Measurements from ENCODE around the gene ACAP3.

Gene ACAP3

GRCh38 chr1:1344655-1345361 is 37.1 kb upstream of the ACAP3 start:
- peak; percentile 79 for DNase-seq

DNA sequence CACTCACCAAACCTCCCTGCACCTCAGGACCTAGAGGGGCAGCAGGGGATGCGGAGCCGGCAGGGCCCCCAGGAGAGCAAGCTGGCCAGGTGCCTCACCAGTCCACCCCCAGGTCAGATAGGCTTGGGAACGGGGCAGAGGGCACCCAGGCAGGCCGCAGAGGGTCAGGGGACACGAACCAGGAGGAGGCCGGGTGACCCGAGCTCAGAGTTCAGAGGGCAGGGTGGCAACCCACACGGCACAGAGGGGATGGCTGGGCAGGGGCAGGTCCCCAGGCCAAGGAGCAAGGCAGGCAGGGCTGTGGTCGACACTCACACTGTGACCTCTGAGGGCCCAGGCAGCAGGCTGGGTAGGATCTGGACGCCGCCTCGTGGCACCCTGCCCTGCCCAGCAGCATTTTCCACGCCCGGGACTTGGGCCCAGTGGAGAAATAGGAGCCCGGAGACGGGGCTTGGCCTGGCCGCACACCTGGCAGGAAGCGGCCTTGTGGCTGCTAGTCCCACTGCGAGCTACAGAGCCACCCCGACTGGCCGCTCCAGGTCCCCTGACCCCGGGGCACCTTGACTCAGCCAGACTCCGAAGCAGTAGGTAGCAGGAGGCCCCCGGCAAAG is 36.2 kb upstream of the ACAP3 start:
- DNase-seq = no peak

- no peak for DNase-seq
Observed at GRCh38 chr1:1342584-1343115, 34.9 kb upstream of the ACAP3 start.

- no peak for DNase-seq
Observed at GRCh38 chr1:1342061-1342562, 34.4 kb upstream of the ACAP3 start.

DNA sequence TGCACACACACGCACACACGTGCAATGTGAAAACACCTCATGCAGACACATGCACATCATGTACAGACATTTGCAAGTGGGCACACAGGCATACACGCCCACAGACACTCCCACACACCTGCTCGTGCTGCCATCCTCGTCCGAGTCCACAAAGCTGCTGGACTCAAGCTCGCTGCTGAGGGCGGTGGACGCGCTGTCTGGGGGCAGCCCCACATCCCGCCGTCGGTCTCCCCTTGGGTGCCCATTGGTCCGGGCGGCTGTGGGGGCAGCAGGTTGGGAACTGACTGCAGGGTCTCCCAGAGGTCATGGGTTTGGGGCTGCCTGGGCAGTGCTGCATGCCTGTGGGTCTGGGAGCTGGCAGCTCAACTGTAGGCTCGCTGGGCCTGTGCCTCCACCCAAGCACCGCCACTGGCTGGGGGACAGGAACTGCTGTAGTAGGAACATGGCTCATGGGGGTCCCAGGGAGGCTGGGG is 33.9 kb upstream of the ACAP3 start:
- no peak for DNase-seq

- DNase-seq = no peak
Observed at GRCh38 chr1:1340791-1341548, 33.2 kb upstream of the ACAP3 start.

- no peak for DNase-seq
Observed at GRCh38 chr1:1340185-1340584, 32.5 kb upstream of the ACAP3 start.

DNA sequence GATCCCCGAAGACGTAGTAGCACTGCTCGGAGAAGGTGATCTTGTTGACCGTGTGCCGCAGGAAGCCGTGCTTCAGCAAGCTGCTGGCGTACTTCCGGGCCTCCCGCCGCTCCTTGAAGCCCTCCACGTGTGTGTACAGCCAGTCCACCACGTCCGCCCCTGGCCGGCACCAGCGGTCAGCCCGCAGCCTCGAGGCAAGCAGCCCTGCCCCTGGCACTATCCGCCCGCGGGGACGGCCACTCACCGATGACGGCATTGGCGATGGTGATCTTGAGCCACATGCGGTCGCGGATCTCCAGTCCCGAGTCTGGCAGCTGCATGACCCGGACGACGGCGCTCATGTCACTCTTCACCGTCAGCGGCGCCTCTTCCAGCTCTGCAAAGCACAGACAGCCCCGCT is 30.5 kb upstream of the ACAP3 start:
- no peak for DNase-seq

GRCh38 chr1:1337793-1338147 is 30.0 kb upstream of the ACAP3 start:
- DNase-seq = peak; percentile 36

DNA sequence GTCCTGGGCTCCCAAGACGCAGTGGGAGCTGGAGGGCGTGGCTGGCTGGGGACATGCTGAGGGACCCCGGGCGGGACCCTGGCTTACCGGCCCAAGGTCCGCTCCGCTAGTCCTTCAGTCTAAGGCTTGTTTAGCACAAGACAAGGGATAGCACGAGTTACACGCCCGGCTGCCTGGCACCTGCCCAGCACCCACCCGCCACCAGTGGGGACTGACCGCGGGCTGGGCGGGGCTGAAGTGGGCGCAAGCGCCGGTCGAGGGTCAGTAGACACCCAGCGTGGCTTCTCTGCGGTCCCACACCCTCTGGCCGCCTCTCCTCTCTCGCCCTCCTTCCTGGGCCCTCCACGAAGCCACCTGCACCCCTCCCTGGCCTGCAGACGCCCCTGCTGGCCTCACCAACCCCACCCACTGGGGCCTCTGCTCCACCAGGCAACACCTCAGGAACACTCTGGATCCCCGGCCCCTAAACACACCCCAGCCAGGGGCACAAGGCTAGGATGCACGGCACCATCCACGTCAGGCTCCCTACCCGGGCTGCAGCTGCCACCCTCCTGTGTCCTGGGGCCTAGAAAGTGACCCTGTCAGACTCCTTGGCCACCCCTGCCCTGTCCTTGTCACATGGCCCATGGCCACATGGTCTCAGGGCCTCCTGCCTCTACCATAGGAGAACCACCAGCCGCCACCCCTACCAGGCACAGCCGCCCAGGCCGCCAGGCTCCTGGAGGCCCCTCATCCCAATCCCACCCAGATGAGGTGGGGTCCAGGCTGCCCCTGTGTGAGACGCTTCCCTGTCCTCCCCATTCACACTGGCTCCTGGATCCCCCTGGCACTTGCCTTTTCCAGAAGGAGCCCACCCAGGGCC is 29.4 kb upstream of the ACAP3 start:
- no peak for DNase-seq

DNA sequence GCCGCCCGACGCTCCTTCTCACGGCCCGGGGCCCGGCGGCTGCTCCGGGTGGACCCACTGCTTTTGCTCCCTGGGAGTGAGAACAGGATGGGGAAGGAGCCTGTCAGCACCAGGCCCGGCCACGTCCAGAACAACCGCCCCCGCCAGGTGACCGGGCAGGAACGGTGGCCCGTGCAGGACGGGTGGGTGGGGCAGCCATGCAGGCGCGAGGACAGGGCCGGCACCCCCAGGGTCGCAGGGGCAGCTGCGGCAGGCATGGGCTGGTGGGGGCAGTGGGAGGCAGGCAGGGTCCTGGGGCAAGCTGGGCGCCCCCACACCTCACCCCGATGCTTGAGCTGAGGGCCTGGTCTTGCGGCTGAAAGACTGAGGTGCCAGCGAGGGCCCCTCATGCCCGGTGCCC is 28.7 kb upstream of the ACAP3 start:
- DNase-seq = no peak

GRCh38 chr1:1335792-1336248 is 28.1 kb upstream of the ACAP3 start:
- DNase-seq = no peak

GRCh38 chr1:1335283-1335682 is 27.6 kb upstream of the ACAP3 start:
- no peak for DNase-seq

- DNase-seq = no peak
Observed at GRCh38 chr1:1334835-1335234, 27.1 kb upstream of the ACAP3 start.

DNA sequence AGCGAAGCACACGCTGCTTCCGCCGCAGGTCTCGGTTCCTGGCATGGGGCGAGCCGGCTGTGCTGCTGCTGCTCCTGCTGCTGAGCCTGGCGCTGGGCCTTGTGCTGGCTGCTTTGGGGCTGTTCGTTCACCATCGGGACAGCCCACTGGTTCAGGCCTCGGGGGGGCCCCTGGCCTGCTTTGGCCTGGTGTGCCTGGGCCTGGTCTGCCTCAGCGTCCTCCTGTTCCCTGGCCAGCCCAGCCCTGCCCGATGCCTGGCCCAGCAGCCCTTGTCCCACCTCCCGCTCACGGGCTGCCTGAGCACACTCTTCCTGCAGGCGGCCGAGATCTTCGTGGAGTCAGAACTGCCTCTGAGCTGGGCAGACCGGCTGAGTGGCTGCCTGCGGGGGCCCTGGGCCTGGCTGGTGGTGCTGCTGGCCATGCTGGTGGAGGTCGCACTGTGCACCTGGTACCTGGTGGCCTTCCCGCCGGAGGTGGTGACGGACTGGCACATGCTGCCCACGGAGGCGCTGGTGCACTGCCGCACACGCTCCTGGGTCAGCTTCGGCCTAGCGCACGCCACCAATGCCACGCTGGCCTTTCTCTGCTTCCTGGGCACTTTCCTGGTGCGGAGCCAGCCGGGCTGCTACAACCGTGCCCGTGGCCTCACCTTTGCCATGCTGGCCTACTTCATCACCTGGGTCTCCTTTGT is 26.0 kb upstream of the ACAP3 start:
- no peak for DNase-seq

GRCh38 chr1:1332774-1333480 is 25.2 kb upstream of the ACAP3 start:
- no peak for DNase-seq

- DNase-seq = no peak
Observed at GRCh38 chr1:1332031-1332755, 24.5 kb upstream of the ACAP3 start.

DNA sequence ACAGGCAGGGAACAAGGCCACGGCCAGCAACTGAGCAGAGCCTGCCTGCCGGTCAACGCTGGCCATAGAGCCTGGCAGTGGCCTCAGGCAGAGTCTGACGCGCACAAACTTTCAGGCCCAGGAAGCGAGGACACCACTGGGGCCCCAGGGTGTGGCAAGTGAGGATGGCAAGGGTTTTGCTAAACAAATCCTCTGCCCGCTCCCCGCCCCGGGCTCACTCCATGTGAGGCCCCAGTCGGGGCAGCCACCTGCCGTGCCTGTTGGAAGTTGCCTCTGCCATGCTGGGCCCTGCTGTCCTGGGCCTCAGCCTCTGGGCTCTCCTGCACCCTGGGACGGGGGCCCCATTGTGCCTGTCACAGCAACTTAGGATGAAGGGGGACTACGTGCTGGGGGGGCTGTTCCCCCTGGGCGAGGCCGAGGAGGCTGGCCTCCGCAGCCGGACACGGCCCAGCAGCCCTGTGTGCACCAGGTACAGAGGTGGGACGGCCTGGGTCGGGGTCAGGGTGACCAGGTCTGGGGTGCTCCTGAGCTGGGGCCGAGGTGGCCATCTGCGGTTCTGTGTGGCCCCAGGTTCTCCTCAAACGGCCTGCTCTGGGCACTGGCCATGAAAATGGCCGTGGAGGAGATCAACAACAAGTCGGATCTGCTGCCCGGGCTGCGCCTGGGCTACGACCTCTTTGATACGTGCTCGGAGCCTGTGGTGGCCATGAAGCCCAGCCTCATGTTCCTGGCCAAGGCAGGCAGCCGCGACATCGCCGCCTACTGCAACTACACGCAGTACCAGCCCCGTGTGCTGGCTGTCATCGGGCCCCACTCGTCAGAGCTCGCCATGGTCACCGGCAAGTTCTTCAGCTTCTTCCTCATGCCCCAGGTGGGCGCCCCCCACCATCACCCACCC is 23.6 kb upstream of the ACAP3 start, which contains the start of gene TAS1R3:
Gene TAS1R3 (plus strand): TSS at position 213 of the 898 bp plus-strand sequence. CDS start 66 bp downstream, at position 279.
- no peak for DNase-seq

DNA sequence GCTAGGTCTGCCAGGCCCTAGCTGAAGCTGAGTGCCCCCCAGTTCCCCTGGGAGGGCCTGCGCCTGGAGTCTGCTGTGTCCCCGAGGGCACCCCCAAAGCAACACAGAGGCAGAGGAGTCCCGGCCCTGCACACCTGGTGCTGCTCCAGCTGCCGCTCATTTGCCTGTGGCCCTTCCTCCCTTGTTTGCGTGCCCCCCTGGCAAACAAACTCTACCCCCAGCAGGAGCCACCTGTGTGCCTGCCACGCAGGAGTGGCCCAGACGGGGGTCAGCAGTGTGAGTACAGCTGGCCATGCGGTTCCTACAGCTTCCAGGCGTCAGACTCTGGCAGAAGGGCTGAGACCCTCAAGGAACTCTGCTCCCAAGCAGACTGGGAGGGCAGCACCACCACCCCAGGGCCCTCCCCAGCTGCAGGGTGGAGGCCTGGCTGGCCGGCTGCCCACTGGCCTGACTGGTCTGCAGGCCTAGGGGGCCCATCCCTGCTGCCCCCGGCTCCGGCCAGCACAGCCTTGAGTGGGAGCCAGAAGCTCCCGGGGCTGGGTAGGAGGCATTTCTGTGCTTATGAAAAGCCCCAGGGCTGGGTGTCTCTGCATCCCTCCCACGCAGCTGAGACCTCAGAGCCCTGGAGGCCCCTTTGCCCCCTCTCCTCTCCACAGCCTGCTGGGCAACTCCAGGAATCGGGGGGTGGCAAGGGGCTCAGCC is 22.8 kb upstream of the ACAP3 start:
- no peak for DNase-seq
